HG03066 (cell line): ENCODE measurements around the gene PDE11A.
"Not testable (repeated sequence)": the region's sequence is repeated elsewhere in the genome, so short reads cannot be mapped to it uniquely, and the experiment has no call there.

Experiments used
- ATAC-seq: cut with Tn5 transposase; IDR thresholded peaks from one replicate; pipeline ENCODE4 v1.9.1; 2021; ENCODE audit warnings: low read depth; ENCODE audit not compliant: unreplicated experiment

The PDE11A gene

DNA sequence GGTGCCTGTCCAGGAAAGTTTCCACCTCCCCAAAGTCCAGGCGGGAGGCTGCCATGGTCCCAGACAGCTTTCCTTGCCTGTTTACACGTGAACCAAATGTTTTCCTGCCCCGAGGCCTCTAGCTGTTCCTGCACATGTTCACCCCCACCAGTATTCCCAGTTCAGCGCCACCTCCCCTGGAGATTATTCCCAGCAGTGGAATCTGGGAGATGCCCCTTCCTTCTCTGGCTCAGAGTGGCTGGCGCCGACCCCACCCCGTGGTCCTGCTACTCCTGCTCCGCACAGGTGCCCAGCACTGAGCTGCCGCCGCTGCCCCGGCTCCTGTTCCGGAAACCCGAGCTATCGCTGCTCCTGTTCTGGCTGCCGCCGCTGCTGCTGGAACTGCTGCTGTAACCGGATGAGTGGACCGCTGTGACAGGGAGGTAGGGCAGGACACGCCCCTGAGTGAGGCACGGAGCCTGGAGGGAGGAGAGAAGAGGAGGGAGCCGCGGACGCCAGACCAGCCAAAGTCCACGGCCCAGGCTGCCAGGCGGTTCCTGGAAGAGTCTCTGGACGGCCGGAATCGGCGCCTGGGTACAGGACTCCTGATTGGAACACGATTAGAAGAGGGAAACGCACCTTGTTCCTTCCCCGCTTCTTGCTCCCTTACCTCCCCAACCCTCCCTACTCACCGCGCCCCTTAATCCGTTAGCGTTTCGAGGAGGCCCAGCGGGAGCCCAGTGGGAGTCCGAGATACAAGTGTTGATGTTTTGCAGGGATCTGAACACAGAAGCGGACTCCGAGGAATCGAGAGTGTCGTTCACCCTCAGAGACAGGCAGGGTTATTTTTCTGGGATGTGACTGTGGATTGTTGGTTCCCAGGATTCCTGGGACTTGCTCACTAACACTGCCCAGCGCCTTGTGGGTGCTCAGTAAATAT lies at the start of gene PDE11A:
TSS of gene PDE11A (minus strand) at position 395 of the 919 bp plus-strand sequence. CDS start at position 55, 340 bp downstream.
- ATAC-seq: peak; percentile 65

DNA sequence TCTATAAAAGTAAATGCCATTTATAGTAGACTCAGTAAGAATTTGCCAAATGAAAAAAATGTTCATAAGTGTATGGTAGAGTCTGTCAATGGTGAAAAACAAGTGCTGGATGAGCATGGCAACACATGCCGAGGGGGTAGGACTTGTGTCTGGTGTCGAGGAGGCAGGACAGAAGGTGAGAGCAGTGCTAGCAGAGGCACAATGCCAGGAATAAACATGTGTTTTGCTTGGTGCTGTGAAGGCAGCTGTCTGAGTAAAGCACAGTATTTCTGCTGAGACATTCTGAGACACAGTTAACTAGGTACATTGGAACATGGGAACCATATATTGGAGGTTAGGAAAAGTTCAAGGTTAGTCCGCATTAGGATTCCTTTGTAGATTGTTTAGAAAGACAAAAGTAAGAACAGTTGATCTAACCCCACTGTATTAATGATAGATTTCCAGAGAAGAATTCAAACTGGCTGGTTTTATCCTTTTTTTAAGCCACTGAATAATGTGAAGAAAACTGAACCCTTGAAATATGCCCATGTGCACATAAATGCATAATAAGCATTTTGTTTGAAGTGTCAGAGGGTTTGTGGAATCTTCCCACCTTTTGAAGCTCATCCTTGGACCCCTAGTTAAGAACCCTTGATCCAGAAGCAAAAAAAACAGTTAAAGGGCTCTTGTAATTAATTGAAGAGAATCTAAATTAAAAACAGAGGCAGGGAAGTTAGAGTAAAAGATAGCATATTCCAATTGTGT lies 46.8 kb upstream of the PDE11A start:
- ATAC-seq: no peak

DNA sequence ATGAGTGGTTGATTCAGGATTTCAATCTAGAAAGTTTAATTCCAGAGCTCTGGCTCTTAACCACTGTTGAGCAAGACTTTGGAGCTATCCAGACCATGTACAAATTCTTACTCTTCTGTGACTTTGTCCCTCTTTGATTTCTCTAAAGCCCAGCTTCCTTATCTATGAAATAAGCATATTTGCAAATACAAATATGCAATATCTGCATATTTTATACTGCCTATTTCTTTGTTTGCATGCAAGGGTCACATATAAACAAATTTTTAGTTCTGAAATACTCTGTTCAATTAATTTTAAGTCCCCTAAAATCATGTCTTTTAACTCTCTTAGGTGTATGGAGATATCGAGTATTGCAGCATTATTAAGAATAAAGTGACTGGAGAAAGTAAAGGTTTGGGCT lies 45.1 kb upstream of the PDE11A start:
- no peak for ATAC-seq

DNA sequence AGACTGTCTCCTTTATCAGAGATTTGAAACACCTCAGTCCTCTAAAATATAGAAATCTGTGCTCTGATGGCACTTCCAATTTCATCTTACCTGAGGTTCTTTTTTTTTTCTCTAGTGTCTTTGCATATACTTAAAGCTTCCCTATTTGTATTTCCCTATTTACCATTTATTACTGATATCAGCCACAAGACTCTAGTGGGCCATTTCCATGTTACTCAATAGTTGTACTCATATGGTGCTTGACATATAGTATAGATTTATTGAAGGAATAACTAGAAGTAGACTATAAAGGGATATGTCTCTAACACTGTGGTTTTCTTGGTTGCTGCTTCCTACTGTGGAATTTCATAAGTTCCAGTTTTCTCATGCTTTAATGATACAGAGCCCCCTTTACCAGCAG lies 42.7 kb upstream of the PDE11A start:
- ATAC-seq: no peak

DNA sequence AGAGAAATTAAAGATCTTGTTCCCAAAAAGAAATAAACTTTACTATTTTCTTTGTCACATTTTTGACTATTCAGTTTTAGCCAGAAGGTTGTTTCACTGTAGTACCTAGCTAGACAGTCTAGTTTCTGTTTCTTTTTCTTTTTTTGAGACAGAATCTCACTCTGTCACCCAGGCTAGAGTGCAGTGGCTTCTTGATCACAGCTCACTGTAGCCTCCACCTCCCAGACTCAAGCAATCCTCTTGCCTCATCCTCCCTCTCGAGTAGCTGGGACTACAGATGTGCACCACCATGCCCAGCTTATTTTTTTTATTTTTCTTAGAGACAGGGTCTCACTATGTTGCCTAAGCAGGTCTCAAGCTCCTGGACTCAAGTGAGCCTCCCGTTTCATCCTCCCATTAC lies 41.9 kb upstream of the PDE11A start:
- ATAC-seq: peak; percentile 44

DNA sequence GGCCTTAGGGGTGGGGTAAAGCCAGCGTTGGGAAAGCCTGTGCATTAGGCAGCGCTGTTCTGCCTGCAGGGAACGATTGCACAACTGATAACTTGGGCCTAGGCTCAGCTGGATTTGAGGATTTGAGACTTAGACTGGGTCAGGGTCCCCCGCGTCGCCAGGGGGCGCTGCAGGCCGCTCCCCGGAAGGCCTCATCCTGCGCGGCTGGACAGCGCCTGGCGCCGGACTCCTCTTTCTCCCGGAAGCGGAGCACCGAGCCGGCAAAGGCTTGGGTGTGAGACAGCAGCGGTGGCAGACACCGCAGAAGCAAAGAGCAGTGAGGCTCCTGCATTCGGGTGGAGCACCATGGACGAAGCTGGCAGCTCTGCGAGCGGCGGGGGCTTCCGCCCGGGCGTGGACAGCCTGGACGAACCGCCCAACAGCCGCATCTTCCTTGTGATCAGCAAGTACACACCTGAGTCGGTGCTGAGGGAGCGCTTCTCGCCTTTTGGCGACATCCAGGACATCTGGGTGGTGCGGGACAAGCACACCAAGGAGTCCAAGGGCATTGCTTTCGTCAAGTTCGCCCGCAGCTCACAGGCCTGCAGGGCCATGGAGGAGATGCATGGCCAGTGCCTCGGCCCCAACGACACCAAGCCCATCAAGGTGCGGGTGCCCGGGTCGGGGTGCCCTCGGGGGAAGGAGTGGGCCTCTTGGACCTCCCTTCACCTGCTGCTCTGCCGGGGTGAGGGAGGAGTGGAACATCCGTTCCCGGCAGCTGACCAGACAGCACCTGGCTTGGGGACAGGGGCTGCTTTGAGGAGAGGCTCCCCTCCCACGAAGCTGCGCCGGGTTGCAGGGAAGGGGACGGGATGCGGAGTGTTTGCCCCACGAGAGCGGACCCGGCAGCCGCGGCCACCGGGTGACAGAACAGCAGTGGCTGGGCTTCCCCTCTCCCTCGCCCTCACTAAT lies 39.9 kb upstream of the PDE11A start, which contains the start of gene RBM45:
TSS of gene RBM45 (plus strand) at position 236 of the 951 bp plus-strand sequence. CDS start at position 346, 110 bp downstream.
- peak; percentile 84 for ATAC-seq

DNA sequence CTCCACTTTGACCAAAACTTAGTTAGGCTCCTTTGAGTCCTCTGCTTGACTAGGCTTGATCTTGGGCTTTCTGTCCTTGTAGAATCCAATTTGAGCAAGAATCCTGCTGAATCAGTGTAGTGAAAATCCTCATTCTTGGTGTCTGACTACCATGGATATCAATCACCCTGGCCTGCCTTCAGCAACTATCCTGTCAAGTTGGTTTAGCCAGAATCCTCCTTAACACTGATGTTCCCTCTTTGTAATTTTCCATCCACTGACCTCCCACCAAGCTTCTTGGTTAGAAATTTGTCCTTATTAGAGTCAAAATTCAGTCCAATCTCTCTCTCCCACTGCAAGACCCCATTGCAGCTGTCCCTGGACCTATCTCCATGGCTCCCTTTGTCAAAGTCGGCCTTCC lies 39.2 kb upstream of the PDE11A start:
- ATAC-seq: no peak

DNA sequence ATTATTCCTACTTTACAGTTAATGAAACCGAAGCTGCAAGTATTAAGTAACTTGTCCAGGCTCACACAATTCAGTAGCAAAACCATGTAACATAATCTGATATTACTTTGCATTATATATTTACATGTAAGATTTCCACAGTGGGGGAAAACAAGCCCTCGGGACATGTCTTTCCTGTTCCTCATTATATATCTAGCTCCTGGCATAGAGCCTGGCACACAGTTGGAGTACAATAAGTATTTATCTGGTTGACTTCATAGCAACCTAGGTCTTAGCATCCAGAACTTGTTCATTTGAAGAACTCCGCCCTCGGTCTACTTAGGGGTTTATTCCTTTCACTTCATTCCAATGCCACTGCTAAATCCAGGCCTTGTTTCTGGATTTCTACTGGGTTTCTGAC lies 38.1 kb upstream of the PDE11A start:
- no peak for ATAC-seq

DNA sequence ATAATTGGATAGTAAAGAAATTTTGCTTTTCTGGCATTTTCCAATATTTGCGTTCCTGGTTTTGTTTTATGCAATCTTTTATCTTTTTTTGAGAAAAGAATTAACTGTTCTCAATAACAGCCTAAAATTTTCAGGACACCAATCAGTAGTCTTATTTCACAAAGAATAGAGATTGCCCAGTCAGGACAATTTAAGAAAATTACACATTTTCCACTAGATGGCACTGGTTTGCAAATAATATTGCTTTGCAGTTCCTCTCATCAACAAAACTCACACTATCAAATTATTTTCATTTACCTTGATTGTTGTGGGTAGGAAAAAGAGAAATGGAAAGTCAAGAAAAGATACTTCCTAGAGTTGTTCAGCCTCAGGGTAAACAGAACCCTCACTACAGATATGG lies 37.2 kb upstream of the PDE11A start:
- no peak for ATAC-seq

DNA sequence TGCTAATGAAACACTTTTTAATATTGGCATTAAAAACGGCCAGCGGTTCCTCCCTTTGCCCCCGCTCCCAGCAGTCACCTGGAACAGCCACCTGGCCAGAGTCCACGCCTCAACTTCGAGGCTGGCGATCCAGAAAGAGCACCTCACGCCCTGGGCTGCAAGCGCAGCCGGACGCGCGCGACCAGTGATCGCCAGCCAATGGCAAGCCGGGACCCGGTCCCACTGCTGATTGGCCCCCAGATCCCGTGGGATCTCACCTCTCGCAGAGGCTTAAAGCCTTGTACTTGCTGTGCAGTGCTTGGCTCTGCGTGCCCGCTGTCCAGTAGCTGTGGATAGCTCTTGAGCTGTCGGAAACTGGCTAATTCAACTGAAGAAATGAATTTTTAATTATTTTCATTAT lies 35.6 kb upstream of the PDE11A start:
- no peak for ATAC-seq

DNA sequence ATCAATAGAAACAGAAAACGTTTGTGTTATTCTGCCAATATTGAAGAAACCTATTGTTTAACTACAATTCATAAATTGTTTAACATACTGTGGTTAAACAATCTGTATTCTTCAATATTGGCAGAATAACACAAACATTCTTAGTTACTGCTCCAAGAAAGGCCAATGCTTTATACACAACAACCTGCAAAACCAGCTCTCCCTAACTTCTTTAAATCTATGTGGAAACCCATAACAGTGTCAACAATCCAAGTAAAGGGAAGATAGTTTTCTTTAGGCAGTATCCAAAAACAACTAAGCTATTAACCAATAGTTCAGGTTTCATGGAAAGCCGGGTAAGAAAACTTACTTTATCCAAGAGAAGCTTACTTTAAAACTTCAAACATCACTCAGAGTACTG lies 33.5 kb upstream of the PDE11A start:
- ATAC-seq: no peak

DNA sequence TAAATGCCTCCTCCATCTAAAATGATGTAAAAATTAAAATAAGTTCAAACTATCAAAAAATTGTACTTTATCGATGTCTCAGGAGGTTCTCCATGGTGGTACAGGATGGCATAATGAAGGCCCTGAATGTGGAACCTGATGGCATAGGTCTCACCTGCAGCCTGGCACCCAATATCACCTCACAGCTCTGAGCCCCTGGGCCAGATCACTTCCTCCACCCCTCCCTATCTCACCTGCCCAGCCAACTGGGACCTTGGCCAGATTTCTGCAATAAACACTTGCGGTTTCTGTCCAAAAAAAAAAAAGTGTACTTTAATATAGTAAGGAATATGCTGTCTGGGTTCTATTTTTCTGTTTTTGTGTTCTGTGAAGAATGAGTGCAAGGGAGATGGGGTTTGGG lies 33.0 kb upstream of the PDE11A start:
- ATAC-seq: no peak

DNA sequence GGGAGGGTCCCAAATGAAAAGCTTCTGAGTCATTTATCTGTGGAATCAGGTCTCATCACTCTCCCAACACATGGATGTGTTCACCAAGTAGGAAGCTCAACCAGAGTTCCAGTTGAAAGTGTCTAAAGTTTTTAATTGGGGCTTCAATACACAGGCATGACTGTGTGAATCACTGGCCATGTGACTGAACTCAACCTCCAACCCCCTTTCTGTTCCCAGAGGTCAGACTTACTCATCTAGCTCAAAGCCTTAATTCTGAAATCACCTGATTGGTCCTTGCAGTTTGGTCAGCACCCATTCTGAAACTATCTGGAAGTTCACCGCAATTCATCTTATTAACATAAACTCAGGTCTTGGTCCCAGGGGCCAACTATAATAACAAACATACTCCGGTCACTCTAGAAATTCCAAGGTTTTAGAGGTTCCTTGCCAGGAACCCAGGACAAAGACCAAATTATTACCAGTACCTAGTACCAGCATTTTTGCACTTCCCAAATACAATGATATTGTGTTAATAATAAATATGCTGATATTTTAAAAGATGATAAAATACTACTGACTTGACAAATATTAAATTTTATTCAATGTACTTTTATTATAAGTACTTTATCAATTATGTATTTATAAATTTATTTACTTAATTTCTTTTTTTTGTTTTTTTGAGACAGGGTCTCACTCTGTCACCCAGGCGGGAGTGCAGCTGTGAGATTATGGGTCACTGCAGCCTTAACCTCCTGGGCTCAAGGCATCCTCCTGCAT lies 28.9 kb upstream of the PDE11A start:
- ATAC-seq: no peak

DNA sequence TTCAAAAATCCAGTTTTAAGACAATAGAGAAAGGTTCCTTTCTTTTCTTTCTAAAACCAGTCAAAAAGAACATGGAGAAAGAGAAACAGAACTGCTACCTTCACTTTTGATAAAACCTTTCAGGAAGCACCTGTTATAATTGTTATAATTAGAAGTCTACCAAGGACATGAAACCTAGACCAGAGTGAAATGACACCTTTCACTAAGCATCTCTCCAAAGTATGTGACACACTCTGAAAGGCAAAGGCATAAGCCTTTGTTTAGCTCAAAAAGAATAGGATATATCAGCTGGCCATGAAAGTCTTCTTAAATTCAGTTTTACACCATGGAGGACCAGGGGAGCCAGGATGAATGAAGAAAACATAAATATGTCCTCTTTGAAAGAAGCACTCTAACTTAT lies 20.9 kb upstream of the PDE11A start:
- no peak for ATAC-seq

DNA sequence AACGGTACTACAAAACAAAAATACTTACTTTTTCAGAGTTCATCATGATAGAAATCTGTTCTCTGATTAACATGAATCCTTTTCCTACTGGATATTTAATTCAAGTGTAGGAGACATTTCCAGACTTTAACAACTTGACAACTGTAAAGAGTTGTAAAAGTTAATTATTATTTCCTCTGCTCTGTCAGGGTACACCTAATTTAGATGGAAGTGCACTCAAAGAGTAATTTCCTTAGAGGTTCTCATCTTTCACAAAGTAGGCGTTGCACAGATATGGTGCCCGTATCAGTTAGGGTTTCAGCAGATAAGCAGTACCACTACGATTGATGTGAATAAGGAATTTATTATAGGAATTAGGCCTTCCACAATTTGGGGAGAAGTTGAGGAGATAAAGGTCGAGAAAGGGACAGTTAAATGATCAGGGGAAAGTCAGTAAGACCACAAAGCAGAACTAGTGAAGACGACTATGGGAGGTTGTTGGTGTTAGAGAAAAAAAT lies 16.2 kb upstream of the PDE11A start:
- ATAC-seq: no peak

DNA sequence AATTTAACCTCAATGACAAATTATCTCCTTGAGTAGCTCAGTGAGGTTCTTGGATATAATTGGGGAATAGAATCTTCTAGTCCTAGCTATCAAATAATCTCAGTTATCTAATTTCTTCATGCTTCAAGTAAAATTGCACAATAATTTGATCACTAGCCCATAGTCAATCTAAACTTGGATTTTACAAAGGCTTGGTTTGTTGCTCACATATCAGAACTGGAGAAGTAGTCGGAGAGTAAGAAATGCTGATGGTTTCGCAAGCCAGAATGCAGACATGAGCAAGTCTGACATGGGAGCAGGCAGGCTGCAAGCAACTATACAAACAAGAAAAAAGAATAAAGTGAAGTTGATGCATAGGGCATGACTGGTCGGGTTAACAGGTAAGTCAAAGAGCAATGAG lies 11.7 kb upstream of the PDE11A start:
- no peak for ATAC-seq

DNA sequence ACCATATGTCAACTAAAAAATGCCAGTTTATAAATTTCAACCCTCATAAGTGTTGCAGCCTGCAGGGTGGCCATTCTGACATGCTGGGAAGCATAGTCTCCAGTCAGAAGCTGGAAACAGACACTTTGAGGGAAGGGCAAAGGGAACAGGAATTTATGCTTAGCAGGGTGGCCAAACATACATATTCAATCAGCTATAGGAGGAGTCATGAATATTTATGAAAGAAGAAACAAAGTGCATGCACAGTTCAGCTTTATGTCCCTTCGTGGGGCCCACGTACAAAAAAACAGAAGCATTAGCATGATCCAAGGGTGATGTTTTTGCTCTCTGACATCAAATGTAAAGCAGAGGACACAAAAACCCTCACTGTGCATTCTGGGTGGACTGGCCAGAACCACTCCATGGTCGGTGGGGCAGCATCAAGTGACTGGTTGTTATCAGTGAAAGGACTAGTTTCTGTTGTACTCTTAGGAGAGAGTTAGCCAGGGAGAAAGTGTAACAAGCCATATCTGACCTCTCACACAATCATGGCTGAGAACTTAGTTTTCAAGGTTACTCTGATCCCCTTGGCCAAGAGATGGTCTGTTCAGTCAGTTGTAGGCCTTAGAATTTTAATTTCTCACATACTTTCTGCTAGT lies 9.9 kb upstream of the PDE11A start:
- ATAC-seq: no peak

DNA sequence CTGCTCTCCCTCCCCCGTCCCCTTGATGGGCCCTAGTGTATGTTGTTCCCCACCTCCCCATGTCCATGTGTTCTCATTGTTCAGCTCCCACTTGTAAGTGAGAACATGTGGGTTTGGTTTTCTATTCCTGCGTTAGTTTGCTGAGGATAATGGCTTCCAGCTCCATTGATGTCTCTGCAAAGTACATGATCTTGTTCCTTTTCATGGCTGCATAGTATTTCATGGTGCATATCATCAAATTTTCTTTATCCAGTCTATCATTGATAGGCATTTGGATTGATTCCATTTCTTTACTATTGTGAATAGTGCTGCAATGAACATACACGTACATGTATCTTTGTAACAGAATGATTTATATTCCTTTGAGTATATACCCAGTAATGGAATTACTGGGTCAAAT lies 6.7 kb upstream of the PDE11A start:
- not testable (repeated sequence) for ATAC-seq

DNA sequence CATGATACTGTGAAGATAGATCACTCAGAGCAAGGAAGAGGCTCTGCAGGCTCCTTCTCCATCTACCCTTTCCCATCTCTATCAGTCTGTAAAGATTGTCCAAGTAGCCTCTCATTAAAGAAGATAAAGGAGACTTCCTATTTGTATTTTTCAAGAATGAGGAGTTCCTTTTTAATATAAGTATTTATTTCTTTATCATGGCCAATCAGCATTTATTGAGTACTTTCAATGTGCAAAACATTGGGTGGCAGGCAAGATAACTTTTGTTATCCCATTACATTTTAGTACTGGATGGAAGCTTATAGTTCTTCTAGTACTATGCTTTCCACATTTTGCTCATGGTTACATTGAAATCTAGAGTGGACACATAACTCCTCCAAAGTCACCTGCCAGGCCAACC lies 3.6 kb upstream of the PDE11A start:
- ATAC-seq: no peak
